Measurements from ENCODE around the gene SOX10.
"Not testable (repeated sequence)": the region's sequence is repeated elsewhere in the genome, so short reads cannot be mapped to it uniquely, and the experiment has no call there.

Gene SOX10

GRCh38 chr22:37965940-37966664, 18.3 kb downstream of the SOX10 start:
- in situ Hi-C loops (cut with MboI; ENCODE audit: low sequenced_read_pairs) = loop anchor here (10.0 kb wide), 1 partner anchor 151 kb away; no protein-coding TSS in a partner anchor

GRCh38 chr22:37961062-37961461, 23.3 kb downstream of the SOX10 start:
- in situ Hi-C loops (cut with MboI; ENCODE audit: low sequenced_read_pairs) = loop anchor here (10.0 kb wide), 1 partner anchor 146 kb away; no protein-coding TSS in a partner anchor

DNA sequence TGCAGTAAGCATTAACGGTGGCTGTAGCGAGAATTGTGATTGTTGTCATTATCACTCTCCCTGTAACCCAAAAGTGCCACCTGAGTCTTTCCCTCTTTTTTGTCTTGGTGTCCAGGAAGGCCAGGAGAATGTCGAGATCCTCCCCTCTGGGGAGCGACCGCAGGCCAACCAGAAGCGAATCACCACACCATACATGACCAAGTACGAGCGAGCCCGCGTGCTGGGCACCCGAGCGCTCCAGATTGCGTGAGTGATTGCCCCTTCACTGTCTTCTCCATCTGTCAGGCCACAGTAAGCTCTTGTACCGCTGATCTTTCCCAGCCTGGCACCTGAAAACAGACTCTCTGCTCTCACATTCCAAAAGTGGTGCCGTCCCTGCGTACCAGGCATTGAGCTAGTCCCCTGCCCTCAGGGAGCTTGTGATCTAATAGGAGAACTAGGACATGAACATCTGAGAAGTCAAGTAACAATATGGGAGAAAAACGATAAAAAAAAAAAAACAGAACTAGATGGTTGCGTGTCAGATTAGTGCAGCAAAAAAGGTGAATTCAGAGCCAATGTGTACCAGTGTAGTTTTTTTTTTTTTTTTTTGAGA, 25.0 kb downstream of the SOX10 start:
- in situ Hi-C loops (cut with MboI; ENCODE audit: low sequenced_read_pairs) = no loop called here

DNA sequence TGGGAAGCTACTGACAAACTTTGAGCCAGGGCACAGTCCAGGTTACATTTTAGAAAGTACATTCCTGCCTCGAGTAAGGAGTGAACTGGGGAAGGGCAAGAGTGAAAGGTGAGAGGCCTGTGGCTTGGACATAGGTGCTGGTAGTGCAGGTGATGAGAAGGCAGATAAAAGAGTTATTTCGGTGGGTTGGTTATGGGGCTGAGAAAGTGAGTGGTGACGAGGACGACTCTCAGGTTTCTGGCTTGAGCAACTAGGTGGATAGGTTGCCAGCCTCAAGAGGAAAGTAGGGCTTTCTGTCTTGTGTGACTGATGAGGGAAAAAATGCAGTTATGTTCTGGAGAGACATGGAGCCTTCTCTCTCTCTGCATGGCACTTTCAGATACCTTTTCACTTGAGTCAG, 27.1 kb downstream of the SOX10 start:
- in situ Hi-C loops (cut with MboI; ENCODE audit: low sequenced_read_pairs) = no loop called here

DNA sequence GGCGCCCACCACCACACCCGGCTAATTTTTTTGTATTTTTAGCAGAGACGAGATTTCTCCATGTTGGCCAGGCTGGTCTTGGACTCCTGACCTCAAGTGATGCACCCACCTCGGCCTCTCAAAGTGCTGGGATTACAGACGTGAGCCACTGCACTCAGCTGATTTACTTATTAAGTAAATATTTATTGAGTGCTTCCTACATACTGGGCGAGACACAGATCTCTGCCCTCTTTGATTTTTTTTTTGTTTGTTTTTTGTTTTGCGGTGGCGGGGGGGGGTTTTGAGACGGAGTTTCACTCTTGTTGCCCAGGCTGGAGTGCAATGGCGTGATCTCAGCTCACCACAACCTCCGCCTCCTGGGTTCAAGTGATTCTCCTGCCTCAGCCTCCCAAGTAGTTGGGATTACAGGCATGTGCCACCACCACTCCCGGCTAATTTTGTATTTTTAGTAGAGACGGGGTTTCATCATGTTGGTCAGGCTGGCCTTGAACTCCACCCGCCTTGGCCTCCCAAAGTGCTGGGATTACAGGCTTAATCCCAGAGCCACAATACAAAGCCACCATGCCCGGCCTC, 28.4 kb downstream of the SOX10 start:
- in situ Hi-C loops (cut with MboI; ENCODE audit: low sequenced_read_pairs) = not testable (repeated sequence)

DNA sequence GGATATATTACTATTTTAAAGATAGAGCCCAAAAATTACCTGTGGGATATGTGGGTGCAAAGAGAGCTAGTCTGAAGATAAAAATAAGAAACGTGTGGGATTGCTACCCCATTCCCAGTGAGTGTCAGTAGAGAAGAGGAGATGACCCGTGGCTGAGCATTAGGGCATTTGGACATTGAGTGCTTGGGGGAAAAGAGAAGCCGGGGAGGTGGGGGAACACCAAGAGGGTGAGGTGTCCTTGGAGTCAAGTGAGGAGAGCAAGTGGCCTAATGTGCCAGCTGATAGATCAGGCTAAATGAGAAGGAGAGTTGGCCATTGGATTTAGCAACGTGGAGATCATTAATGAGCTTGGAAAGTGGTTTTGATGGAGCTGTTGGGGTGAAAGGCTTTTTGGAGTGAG, 29.7 kb downstream of the SOX10 start:
- in situ Hi-C loops (cut with MboI; ENCODE audit: low sequenced_read_pairs) = no loop called here

DNA sequence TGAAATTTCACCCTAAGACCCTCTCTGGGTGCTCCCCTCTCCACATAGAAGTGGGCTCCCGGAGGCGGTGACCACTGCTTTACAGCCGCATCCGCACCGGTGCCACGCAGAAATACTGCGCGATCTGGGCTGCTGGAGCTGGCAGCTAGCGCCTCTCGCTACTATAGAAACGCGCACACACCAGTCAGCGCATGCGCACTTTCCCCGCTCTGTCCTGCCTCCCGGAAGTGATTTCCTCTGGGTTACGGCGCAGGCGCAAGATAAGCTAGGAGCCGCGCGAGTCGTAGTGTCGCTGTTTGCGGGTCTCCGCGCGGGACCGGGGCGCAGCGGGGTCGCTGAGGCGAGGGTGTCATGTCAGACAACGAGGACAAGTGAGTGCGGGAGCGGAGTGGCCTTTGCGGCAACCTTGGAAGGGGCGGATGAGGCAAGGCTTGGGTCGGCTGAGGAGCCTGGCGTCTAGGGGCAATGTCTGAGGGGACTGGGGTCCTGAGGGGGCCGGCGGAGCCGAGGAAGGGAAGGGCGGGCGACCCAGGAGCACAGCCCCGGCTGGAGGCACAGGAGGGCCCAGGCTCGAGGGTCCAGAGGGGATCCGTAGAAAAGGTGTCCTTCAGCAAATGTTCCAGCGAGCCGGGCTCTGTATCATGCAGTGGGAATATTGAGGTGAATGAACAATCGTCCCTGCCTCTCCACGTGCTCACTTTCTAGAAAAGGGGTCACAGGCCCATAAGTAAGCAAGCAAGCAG, 30.7 kb downstream of the SOX10 start, which contains the start of the genes C22orf23 and POLR2F:
Gene C22orf23, minus strand, starts transcription at position 165 of the 743 bp plus-strand sequence. CDS start 452 bp downstream, outside the sequence.
Gene POLR2F, plus strand, starts transcription at position 263 of the 743 bp plus-strand sequence. Its CDS starts 89 bp downstream, at position 352.
- in situ Hi-C loops (cut with MboI; ENCODE audit: low sequenced_read_pairs) = no loop called here

DNA sequence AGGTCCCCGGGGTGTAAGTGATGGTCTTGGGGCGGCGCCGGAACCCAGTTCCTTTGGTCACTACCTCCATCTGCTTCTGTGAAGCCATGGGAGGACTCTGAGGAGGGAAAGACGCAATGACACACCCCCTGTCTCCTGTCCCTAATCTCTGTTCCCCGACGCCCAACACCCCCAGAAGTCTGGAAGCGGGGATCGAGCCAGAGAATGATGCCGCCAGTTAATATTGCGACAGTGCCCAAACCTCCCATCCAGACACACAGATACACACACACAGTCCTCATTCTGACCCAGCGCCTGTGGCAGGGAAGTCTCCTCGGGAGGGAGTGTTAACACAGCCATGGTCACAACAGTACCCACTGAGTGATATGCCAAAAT, 31.3 kb downstream of the SOX10 start:
- in situ Hi-C loops (cut with MboI; ENCODE audit: low sequenced_read_pairs) = no loop called here

DNA sequence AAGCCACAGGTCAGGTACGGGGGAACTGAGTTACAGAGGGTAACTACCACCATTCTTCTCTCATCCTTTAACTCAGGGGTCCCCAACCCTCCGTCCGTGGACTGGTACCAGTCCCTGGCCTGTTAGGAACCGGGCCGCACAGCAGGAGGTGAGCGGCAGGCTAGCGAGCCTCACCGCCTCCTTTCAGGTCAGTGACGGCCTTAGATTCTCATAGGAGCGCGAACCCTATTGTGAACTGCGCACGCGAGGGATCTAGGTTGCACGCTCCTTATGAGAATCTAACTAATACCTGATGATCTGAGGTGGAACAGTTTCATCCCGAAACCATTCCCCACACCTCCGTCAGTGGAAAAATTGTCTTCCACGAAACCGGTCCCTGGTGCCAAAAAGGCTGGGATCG, 31.7 kb downstream of the SOX10 start:
- in situ Hi-C loops (cut with MboI; ENCODE audit: low sequenced_read_pairs) = not testable (repeated sequence)

DNA sequence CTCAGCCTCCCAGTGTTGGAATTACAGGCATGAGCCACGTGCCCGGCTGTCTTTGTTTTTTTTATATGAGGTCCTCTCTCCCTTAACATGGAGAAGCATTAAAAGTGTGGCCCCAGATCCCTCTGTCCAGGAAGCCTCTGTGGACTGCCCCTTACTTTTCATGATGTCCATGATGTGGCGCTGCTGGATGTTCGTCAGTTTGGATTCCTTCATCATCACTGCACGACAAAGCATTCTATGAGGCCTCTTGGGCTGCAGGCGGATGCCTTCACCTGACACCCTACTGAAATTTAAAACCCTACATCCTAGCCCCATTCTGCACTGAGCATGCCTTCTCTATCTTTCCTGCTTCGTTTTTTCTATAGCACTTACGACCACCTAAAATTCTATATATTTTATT, 33.0 kb downstream of the SOX10 start:
- in situ Hi-C loops (cut with MboI; ENCODE audit: low sequenced_read_pairs) = no loop called here

DNA sequence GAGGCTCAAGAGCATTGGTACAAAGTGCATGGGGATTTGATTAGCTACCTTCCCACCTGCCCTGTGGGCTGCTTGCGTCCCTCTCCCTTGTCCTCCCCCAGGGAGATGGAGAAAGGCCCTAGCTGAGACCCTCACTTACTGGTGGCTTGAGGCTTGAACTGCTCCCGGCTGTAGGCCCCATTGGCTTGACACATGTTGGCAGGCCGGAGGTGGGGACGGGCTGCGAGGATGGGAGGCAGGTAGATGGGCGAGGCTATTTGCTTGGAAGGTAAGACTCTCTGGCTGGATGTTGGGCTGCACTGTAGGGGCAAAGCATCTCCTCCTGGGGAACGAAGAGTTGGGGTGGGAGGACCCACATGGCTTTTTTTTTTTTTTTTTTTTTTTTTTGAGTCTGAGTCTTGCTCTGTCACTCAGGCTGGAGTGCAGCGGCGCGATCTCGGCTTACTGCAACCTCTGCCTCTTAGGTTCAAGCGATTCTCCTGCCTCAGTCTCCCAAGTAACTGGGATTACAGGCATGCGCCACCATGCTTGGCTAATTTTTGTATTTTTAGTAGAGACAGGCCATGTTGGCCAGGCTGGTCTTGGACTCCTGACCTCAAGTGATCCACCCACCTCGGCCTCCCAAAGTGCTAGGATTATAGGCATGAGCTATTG, 37.1 kb downstream of the SOX10 start:
- in situ Hi-C loops (cut with MboI; ENCODE audit: low sequenced_read_pairs) = not testable (repeated sequence)

DNA sequence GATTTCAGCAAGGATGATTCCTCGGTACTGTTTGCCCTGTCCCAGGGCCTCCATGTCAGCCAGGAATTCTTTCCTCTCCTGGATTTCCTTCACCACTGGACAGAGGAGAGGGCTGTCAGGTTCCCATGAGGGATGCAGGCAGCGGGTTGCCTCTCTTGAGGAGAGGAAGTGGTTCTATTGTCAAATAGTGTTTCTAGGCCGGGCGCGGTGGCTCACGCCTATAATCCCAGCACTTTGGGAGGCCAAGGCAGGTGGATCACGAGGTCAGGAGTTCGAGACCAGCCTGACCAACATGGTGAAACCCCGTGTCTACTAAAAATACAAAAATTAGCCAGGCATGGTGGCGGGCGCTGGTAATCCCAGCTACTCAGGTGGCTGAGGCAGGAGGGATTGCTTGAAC, 39.9 kb downstream of the SOX10 start:
- in situ Hi-C loops (cut with MboI; ENCODE audit: low sequenced_read_pairs) = not testable (repeated sequence)

DNA sequence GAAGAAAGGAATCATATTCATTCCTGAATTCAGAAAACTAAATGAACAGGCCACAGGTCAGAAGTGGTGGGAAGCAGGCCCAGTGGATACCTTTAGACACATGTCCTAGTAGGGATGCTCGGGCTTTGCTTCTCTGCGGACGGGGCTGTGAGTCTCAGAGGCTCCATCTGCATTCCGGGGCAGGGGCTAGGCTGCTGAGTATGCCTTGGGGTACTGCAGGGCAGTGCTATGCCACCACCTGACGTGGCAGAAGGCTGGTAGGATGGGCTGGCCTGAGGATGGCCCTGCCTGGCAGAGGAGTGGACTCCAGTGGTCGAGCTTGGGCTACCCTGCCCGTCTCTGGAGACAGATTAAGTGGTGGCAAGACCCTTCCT, 40.5 kb downstream of the SOX10 start:
- in situ Hi-C loops (cut with MboI; ENCODE audit: low sequenced_read_pairs) = no loop called here

DNA sequence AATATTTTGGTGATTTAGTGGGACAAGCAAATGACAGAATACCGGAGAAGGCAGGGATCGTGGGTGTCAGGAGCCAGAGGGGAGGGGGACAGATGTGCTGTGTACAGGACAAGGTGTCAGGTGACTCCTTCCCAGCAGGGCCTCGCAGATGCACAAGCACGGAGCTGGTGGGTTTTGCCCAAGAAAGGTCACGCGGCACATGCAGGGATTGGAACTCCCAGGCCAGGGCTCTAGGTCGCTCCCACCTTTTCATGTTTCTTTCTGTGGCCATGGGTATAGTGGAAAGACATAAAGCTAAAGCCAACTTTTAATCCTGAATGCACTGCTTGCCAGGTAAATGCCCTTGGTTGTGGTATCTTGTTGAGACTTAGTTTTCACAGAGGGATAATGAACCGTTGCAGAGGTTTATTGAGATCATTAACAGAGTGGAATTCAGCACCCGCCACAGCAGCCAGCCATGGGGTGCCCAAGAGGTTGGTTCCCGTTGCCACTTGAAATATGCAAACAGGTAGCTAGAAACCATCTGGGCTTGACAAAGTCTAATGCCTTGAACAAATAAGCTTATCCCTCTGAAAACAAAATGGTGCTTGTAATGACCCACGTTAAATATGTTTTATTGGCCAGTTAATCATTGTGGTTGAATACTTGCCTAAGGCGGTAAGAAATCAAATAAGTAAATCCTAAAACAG, 41.1 kb downstream of the SOX10 start:
- in situ Hi-C loops (cut with MboI; ENCODE audit: low sequenced_read_pairs) = no loop called here

GRCh38 chr22:37942133-37942532, 42.2 kb downstream of the SOX10 start:
- in situ Hi-C loops (cut with MboI; ENCODE audit: low sequenced_read_pairs) = no loop called here

DNA sequence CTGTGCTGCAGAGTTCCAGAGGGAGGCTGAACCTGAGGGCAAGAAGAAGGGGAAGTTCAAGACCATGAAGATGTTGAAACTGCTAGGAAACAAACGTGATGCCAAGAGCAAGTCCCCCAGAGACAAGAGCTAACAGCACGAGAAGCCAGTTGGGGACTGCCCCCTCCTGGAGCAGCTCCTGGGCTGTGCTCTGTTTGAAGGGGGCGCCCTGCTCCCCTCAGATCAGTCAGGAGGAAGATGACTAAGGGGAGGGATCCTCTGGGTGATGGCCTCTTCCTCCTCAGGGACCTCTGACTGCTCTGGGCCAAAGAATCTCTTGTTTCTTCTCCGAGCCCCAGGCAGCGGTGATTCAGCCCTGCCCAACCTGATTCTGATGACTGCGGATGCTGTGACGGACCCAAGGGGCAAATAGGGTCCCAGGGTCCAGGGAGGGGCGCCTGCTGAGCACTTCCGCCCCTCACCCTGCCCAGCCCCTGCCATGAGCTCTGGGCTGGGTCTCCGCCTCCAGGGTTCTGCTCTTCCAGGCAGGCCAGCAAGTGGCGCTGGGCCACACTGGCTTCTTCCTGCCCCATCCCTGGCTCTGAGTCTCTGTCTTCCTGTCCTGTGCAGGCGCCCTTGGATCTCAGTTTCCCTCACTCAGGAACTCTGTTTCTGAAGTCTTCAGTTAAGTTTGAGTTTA, 43.5 kb downstream of the SOX10 start:
- in situ Hi-C loops (cut with MboI; ENCODE audit: low sequenced_read_pairs) = no loop called here

DNA sequence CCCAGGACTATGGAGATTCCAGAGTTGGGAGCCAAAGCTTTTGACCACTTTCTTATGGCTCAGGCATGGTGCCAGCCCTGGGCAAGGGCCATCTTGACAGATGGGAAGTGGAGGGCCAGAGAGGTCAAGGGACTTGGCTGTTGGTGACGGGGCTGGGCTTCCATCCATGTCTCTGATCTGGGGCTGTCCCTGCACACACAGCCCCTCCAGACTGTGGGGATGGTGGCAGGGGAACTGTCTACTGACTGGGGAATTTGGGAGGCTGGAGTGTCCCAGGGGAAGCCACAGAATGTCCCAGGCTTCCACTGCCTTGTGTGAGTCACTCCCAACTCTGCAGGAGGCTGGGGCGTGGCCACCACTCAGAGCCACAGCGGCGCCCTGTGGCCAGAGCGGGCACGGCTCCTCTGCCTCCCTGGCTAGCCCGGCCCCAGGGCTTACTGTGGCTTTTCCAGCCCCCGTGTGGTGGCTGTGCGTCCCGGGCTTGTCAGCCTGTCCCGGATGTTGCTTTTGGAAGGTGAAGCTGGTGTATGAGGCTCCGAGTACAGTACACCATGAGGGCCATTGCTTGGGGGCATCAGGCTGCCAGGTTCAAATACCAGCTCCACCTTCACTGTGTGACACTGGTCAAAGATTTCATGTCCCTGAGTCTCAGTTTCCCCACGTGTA, 50.5 kb downstream of the SOX10 start:
- in situ Hi-C loops (cut with MboI; ENCODE audit: low sequenced_read_pairs) = no loop called here

DNA sequence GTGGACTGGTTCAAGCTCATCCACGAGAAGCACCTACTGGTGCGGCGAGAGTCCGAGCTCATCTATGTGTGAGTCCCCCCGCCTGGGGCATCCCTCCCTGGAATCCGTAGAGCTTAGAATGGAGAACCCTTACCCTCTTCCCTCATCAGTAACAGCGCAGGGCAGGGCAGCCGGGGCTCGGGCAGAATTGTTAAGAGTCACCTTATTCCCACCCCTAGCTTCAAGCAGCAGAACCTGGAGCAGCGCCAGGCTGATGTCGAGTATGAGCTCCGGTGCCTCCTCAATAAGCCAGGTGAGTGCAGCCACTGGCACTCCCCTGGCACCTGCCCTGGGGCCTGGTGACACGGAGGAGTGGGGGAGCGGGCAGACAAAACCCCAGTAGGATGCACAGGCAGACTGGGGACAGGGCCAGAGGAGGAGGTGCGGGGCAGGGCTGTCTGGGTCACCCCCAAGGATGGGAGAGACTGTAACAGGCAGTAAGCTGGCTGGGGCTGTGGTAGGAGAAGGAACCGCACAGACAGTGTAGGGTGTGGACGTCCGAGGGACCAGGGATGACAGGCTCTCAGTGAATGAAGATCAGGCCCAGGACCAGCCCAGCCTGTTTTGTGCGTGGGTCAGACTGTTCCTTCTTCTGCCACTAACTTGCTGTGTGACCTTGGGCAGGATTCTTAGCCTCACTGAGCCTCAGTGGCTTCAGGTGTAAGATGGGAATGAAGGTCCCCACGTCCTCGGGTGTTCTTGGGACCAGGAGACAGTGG, 51.4 kb downstream of the SOX10 start:
- in situ Hi-C loops (cut with MboI; ENCODE audit: low sequenced_read_pairs) = no loop called here

DNA sequence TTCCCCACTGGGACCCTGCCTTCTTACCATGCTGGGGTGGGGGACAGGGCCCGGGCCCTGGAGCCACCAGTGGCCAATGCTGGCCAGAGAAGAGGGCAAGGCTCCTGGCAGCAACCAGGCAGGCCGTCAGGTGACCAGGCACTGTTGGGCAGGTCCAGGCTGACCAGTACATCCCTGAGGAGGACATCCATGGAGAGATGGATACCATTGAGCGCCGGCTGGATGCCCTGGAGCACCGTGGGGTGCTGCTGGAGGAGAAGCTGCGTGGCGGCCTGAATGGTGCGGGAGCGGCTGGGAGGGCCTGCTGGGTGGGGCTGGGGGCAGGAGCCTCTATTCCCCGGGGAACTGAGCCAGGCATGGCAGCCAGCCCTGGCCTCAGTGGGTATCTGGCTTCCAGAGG, 52.0 kb downstream of the SOX10 start:
- in situ Hi-C loops (cut with MboI; ENCODE audit: low sequenced_read_pairs) = no loop called here
